HG03139 (cell line): ENCODE data around the gene PTAFR.
"Not testable (repeated sequence)": the region's sequence is repeated elsewhere in the genome, so short reads cannot be mapped to it uniquely, and the experiment has no call there.

Source experiments
- ATAC-seq: cut with Tn5 transposase; IDR thresholded peaks from one replicate; pipeline ENCODE4 v1.9.1; 2021; ENCODE audit not compliant: unreplicated experiment

PTAFR gene

GRCh38 chr1:28145728-28146127, 30.8 kb downstream of the PTAFR start:
- no peak for ATAC-seq

DNA sequence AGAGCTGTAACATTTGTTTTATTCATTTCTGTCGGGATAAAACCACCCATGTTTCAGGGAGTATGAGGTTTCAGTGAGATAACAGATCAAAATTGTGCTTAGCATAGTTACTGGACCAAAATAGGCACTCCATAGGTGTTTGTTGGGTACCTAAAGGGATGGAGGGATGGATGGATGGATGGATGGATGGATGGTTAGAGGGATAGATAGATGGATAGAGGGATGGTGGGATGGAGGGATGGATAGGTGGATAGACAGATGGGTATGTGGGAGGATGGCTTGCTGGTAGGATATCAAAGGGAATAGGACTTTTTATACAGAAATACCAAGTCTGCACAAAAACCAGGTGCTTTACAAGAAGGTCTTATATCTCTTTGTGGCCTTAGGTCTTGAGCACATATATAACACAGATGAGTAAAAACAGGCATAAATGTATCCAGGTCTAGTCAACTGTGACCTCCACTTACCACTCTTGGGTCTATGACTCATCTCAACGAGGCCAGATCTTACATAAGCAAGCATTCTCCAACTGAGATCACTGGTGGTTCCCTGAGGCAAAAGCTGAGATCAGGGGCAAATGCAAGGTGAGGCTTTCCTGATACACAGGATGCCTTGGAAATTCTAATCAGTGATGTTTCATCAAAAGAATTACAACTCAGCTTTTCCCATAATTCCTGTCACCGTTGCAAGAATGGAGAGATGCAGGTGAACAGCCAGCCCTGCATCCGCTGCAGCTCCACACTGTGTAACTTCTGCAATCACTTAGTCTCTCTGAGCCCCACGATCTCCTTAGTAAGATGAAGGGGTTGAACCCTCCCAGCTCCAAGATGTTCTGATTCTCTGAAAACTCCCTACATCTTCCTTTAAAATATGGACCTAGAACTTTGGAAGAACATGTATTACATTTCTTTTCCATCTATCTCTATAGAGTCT, 32.0 kb downstream of the PTAFR start:
- peak; percentile 55 for ATAC-seq

DNA sequence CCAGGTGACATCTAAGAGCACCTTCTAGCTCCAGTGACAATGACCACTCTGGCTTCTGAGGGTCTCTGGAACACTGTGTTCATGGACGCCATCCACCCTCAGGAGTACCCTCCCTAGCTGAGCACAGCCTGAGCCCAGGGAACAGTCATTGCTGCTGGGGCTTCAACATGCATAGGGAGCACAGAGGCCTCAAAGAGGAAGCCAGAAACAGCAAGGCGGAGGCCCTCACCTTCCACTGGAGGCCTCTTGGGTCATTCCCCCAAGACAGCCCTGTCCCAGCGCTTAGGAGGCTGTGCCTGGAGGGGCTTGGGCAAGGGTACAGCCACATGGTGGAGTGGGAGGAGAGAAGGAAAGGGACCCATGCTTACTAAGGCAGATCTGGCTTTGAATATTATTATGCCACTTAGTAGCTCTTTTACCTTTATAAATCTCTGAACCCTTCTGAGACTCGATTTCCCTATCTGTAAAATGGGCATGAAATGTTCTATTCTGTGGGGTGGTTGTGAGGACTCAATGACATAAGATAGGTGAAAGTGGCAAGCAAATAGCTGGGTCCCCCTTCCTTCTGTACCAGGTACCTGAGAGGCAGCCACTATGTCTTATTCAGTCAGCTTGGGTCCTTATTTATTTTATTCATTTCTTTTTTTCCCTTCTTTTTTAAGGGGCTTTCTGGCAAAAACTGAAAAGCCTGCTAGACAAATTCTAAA, 32.8 kb downstream of the PTAFR start:
- ATAC-seq = no peak

DNA sequence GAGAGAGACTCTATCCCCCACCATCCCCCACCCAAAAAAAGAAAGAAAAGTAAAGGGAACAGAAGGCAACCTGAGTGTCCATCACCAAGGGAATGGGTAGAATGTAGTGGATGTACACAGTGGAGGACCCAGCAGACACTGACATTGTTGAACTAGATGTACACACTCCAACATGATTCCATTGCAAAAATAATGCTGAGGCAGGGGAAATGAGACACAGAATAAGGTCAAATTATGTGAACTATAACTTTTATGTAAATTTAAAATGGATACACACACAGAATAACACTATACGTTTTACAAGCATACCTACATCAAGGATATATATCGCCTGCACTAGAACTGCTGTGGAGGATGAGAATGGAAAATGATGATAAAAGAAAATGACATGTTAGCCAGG, 34.8 kb downstream of the PTAFR start:
- no peak for ATAC-seq

GRCh38 chr1:28139866-28140265, 36.6 kb downstream of the PTAFR start:
- ATAC-seq = not testable (repeated sequence)

GRCh38 chr1:28139025-28139712, 37.3 kb downstream of the PTAFR start:
- no peak for ATAC-seq

- no peak for ATAC-seq
These were observed 39.4 kb downstream of the PTAFR start for GRCh38 chr1:28136922-28137613.

DNA sequence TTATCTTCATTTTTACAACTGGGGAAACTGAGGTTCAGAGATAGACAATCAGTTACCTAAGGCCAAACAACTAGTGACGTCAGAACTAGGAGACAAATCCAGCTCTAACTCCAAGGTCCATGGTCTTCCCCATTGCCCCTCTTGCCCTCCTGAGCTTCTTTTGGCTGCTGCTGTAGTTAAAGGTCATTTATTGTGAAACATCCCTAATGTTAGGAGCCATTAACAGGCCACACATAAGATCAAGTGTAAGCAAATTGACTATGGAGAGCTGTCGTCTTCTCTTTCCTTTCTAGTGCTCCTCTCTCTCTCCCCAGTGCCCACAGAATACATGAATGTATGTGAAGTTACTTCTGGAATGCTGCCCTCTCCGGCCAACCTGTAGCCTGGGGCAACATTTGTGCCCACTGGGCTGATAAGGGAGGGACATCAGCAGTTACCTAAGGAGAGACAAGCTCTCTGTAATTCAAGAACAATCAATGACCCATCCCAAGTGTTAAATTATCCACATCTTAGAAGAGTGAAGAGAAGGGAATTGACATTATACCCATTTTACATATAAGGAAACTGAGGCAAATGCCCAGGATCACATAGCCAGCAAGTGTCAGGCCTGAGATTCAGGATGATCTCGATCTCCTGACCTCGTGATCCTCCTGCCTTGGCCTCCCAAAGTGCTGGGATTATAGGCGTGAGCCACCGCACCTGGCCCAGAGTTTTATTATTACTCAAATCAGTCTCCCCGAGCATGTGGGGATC, 40.1 kb downstream of the PTAFR start:
- no peak for ATAC-seq

DNA sequence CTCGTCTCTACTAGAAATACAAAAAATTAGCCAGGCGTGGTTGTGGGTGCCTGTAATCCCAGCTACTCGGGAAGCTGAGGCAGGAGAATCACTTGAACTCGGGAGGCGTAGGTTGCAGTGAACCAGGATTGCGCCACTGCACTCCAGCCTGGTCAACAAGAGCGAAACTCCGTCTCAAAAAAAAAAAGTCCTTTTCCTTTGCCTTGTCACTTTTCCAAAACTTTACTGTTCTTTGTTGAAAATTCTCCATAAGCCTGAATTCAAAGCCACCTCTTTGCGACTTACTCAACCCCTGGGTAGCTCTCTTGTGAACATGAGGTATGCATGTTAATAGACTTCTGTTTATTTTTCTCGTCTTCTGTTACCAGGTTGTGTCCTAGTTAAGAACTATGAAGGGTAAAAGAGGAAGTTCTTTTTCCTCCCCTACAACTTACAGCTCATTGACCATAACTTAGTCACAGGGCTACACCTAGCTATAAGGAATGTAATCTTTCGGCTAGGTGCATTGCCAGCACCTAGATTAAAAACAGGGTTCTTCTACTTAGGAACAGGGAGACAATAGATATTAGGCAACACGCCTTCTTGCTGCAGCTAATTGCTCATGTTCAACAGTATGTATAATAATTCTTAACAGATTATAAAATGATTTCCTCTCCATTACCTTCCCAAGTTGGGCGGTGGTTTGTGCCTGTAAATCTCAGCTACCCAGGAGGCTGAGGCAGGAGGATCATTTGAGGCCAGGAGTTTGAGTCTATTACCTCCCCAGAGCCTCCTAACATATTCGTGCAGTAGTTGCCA, 40.9 kb downstream of the PTAFR start:
- ATAC-seq = no peak

DNA sequence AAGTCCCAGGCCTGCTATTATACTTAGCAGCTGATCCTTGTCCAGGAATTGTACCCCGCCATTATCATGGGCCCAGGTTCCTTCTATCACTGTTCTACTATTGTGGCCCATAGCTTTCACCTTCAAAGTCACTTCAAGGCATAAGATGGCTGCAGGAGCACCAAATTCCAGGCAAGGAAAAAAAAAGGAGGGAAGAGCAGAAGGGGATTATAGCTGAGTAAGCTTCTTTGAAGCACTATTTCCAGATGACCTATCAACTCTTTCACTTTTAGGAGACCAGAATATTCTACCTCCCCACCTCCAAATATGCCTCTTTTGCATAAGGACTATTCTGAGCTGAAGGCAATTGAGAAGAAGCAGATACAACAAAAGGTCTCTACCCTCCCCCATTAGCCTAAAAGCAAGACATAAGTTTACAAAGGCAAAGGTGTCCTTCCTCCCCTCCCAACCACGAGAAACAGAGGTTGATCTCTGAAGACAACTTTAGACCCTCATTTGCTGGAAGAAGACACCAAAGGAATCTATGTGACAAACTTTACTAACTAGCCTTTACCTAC, 41.8 kb downstream of the PTAFR start:
- no peak for ATAC-seq

- no peak for ATAC-seq
These were observed 44.0 kb downstream of the PTAFR start for GRCh38 chr1:28132171-28133167.

GRCh38 chr1:28130901-28131300, 45.6 kb downstream of the PTAFR start:
- no peak for ATAC-seq

GRCh38 chr1:28129150-28129549, 47.3 kb downstream of the PTAFR start:
- no peak for ATAC-seq

GRCh38 chr1:28127617-28128257, 48.8 kb downstream of the PTAFR start:
- ATAC-seq = peak; percentile 63

DNA sequence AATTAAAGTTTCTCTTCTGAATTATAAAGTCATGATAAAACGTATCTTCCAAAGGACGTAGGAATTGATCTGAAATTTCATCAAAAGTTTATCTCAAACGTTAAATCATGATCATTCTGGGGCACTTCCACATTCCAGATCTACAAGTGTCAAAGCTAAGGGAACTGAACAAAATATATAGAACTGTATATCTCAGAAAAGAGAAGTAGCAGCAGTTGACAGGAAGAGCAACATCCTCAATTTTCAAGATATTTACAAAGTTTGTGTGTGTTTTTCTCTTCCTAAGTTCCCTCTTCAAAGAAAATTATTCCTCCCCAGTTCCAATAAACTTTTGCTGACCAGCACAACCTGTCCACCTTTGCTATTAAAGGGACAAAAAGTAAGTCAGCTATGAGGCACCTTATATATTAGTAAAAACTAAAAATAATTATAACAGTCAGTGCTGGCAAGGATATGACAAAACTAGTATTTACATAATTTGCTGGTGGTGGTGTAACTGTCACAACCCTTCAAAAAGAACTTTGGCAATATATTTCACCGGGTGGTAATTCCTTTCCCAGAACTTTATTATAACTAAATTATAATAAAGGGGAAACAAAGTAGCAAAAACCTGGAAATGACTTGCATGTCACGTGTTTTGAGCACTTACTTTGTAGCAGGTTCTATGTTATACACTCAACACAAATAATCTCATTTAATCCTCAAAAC, 49.6 kb downstream of the PTAFR start:
- no peak for ATAC-seq

GRCh38 chr1:28126212-28126611, 50.3 kb downstream of the PTAFR start:
- no peak for ATAC-seq

GRCh38 chr1:28123461-28123961, 53.0 kb downstream of the PTAFR start:
- no peak for ATAC-seq
